MM.1S (cell line): Measurements from ENCODE around the gene EYA2.

Experiments used
- DNase-seq: peaks from one replicate; pipeline ENCODE4 v3.0.0-alpha.2; 2015
- H2AFZ ChIP-seq: fragments of 300-600 bp; sonication (generic); 2 replicates; pipeline ENCODE4 v1.6.0; 2016; ENCODE audit warnings: antibody characterized with exemption, low read length
- H3F3A ChIP-seq: fragments of 300-600 bp; sonication (generic); 2 replicates; pipeline ENCODE4 v1.6.1; 2016; ENCODE audit warnings: mild to moderate bottlenecking, antibody characterized with exemption, low read length, moderate library complexity, mixed read lengths; ENCODE audit not compliant: insufficient read depth
- H3K27ac ChIP-seq: fragments of 300-600 bp; sonication (generic); 2 replicates; pipeline ENCODE4 v1.5.1; 2016; ENCODE audit warnings: mild to moderate bottlenecking, low read length
- H3K27me3 ChIP-seq: fragments of 300-600 bp; sonication (generic); replicated peaks from 2 replicates; pipeline ENCODE4 v1.6.0; 2016; ENCODE audit warnings: low read length; ENCODE audit not compliant: insufficient read depth
- H3K36me3 ChIP-seq: fragments of 300-600 bp; sonication (generic); replicated peaks from 2 replicates; pipeline ENCODE4 v1.6.1; 2016; ENCODE audit warnings: mild to moderate bottlenecking, low read length, mixed read lengths; ENCODE audit not compliant: insufficient read depth
- H3K4me1 ChIP-seq: fragments of 300-600 bp; sonication (generic); 2 replicates; pipeline ENCODE4 v1.6.1; 2016; ENCODE audit warnings: low read length, mixed read lengths
- H3K4me2 ChIP-seq: fragments of 300-600 bp; sonication (generic); 2 replicates; pipeline ENCODE4 v1.6.0; 2016; ENCODE audit warnings: low read depth, low read length
- H3K4me3 ChIP-seq: fragments of 300-600 bp; sonication (generic); 2 replicates; pipeline ENCODE4 v1.5.1; 2016; ENCODE audit warnings: low read length, mixed read lengths
- H3K79me2 ChIP-seq: fragments of 300-600 bp; sonication (generic); 2 replicates; pipeline ENCODE4 v1.6.1; 2016; ENCODE audit warnings: mixed run types, low read length, mixed read lengths
- H3K9ac ChIP-seq: fragments of 300-600 bp; sonication (generic); 2 replicates; pipeline ENCODE4 v1.6.1; 2016; ENCODE audit warnings: low read length, mixed read lengths
- H3K9me2 ChIP-seq: fragments of 300-600 bp; sonication (generic); replicated peaks from 2 replicates; pipeline ENCODE4 v1.6.1; 2016; ENCODE audit warnings: mild to moderate bottlenecking, low read length, mixed read lengths; ENCODE audit not compliant: insufficient read depth
- H3K9me3 ChIP-seq: fragments of 300-600 bp; sonication (generic); replicated peaks from 2 replicates; pipeline ENCODE4 v1.6.1; 2016; ENCODE audit warnings: mild to moderate bottlenecking, low read length, mixed read lengths; ENCODE audit not compliant: insufficient read depth
- H4K20me1 ChIP-seq: fragments of 300-600 bp; sonication (generic); 2 replicates; pipeline ENCODE4 v1.6.1; 2016; ENCODE audit warnings: mild to moderate bottlenecking, low read length, moderate library complexity, mixed read lengths; ENCODE audit not compliant: insufficient read depth
- EZH2 ChIP-seq: fragments of 300-600 bp; sonication (generic); optimal IDR thresholded peaks from 2 replicates; pipeline ENCODE3; 2017; ENCODE audit warnings: low read depth, mild to moderate bottlenecking, antibody characterized with exemption, low read length, mixed read lengths
- EZH2phosphoT487 ChIP-seq: fragments of 300-600 bp; sonication (generic); IDR thresholded peaks from 2 replicates; pipeline ENCODE4 v1.6.1; 2018; ENCODE audit warnings: antibody characterized with exemption, low read length
- TF ChIP-seq, protein P1 (sequence below): fragments of 300-600 bp; sonication (generic); IDR thresholded peaks from 2 replicates; pipeline ENCODE4 v1.5.1; 2016; ENCODE audit warnings: antibody characterized with exemption, low read length, mixed read lengths

Gene EYA2

DNA sequence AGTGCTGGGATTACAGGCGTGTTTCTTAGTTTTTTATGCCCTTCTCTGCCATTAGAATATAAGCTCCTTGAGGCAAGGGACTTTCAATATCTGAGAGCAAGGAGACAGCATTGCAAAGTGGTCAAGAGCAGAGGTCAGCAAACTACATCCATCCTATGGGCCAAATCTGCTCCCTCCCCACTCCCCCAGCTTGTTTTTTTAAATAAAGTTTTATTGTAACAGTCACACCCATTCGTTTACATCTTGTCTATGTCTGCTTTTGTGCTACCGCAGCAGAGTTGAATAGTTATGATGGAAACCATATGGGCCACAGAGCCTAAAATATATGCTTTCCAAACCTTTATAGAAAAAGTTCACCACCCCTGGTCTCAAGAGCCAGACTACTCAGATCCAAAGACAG is 227.9 kb downstream of the EYA2 start:
- no peaks in the 10 kb centered on the region for H3K4me1 ChIP-seq
- no peak overlapping the region for H3K27ac ChIP-seq
- H3K79me2 ChIP-seq: no peaks in the 10 kb centered on the region
- no peaks in the 10 kb centered on the region for H3K9me2 ChIP-seq
- no peak for DNase-seq
- H3F3A ChIP-seq: no peaks in the 10 kb centered on the region
- no peak overlapping the region for H3K4me2 ChIP-seq
- 0 out of 2 replicates have a peak, but pooled peaks cover 7% of the 10 kb centered on the region for H3K27me3 ChIP-seq
- H4K20me1 ChIP-seq: no peaks in the 10 kb centered on the region
- H2AFZ ChIP-seq: no peak overlapping the region
- H3K9me3 ChIP-seq: no peaks in the 10 kb centered on the region
- H3K4me3 ChIP-seq: no peak overlapping the region
- H3K9ac ChIP-seq: no peak overlapping the region
- no peak for TF ChIP-seq EZH2phosphoT487
- TF ChIP-seq, protein P1, sequence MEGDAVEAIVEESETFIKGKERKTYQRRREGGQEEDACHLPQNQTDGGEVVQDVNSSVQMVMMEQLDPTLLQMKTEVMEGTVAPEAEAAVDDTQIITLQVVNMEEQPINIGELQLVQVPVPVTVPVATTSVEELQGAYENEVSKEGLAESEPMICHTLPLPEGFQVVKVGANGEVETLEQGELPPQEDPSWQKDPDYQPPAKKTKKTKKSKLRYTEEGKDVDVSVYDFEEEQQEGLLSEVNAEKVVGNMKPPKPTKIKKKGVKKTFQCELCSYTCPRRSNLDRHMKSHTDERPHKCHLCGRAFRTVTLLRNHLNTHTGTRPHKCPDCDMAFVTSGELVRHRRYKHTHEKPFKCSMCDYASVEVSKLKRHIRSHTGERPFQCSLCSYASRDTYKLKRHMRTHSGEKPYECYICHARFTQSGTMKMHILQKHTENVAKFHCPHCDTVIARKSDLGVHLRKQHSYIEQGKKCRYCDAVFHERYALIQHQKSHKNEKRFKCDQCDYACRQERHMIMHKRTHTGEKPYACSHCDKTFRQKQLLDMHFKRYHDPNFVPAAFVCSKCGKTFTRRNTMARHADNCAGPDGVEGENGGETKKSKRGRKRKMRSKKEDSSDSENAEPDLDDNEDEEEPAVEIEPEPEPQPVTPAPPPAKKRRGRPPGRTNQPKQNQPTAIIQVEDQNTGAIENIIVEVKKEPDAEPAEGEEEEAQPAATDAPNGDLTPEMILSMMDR: no peak
- no peak for TF ChIP-seq EZH2
- no peaks in the 10 kb centered on the region for H3K36me3 ChIP-seq

DNA sequence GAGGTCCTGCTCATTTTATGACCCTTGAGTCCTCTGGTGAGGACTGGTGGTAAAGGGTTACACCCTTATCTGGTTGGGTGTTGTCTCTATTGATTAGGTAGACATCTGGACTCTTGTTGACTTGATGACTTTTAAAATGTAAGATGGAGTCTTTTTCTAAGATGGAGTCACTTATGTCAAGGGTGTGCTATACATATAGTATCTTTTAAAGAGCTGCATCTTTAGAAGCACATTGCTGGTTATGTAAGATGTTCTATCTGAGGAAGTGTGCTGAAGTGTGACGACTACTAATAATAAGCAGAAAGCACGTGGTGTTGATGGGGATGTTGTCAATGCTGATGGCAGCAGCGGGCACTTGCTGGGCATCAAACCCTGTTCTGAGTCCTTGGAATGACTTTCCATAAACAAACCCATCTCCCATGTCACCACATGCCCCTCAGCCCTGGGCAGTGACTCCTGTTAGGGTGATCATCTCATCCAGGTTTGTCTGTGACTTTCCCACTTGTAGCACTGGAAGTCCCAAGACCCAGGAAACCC is 229.6 kb downstream of the EYA2 start:
- H3K4me3 ChIP-seq: no peak overlapping the region
- no peak overlapping the region for H3K9ac ChIP-seq
- no peaks in the 10 kb centered on the region for H3F3A ChIP-seq
- no peaks in the 10 kb centered on the region for H4K20me1 ChIP-seq
- no peak overlapping the region for H3K4me2 ChIP-seq
- DNase-seq: no peak
- TF ChIP-seq EZH2 (no peak), EZH2phosphoT487 (no peak)
- TF ChIP-seq, protein P1: no peak
- H3K27me3 ChIP-seq: 0 out of 2 replicates have a peak, but pooled peaks cover under 1% of the 10 kb centered on the region
- no peaks in the 10 kb centered on the region for H3K36me3 ChIP-seq
- H3K9me3 ChIP-seq: no peaks in the 10 kb centered on the region
- no peak overlapping the region for H3K27ac ChIP-seq
- no peaks in the 10 kb centered on the region for H3K4me1 ChIP-seq
- H2AFZ ChIP-seq: no peak overlapping the region
- H3K9me2 ChIP-seq: no peaks in the 10 kb centered on the region
- no peaks in the 10 kb centered on the region for H3K79me2 ChIP-seq

DNA sequence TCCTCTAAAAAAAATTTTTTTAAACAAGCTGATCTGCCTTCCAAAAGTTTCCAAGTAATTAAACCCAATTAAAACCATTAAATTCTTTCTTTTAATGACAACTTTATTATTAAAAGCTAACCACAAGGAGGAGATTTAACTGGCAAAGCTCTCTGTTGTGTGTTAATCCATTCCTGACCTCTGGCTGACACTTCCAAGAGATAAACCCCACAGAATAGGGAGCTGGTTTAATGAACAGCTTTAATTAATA is 230.8 kb downstream of the EYA2 start:
- DNase-seq: no peak
- H3K27ac ChIP-seq: no peak overlapping the region
- H4K20me1 ChIP-seq: no peaks in the 10 kb centered on the region
- no peaks in the 10 kb centered on the region for H3K9me3 ChIP-seq
- no peak overlapping the region for H2AFZ ChIP-seq
- no peak overlapping the region for H3K4me2 ChIP-seq
- no peaks in the 10 kb centered on the region for H3K36me3 ChIP-seq
- H3K27me3 ChIP-seq: no peaks in the 10 kb centered on the region
- H3K4me3 ChIP-seq: no peak overlapping the region
- no peaks in the 10 kb centered on the region for H3K4me1 ChIP-seq
- H3K79me2 ChIP-seq: no peaks in the 10 kb centered on the region
- H3K9me2 ChIP-seq: no peaks in the 10 kb centered on the region
- TF ChIP-seq, protein P1: no peak
- TF ChIP-seq EZH2 (no peak), EZH2phosphoT487 (no peak)
- no peaks in the 10 kb centered on the region for H3F3A ChIP-seq
- no peak overlapping the region for H3K9ac ChIP-seq
